Smooth muscle cell (in vitro differentiated cells): ENCODE measurements around the gene NR2F1-AS1. TPM values are rescaled to one million over a fixed set of nuclear protein-coding genes. Genes with fewer than 3 reads are reported as not detected.
A peak's percentile ranks its signal among the peaks of the same experiment; 100 is the strongest.

Experiments
- DNase-seq: peaks from one replicate; lab custom pipeline; 2025; ENCODE audit not compliant: unreplicated experiment; lab: John Stamatoyannopoulos, UW
- H2AFZ ChIP-seq: fragments of 200-600 bp; sonication (generic); 2 replicates; pipeline ENCODE4 v1.6.0; 2016; ENCODE audit warnings: antibody characterized with exemption, low read depth, mild to moderate bottlenecking
- H3F3A ChIP-seq: fragments of 200-600 bp; sonication (generic); 2 replicates; pipeline ENCODE4 v1.6.0; 2017; ENCODE audit warnings: antibody characterized with exemption, low read depth
- H3K27ac ChIP-seq: fragments of 200-600 bp; sonication (generic); 2 replicates; pipeline ENCODE4 v1.5.1; 2016; ENCODE audit warnings: low read depth, mild to moderate bottlenecking
- H3K27me3 ChIP-seq: fragments of 200-600 bp; sonication (generic); 2 replicates; pipeline ENCODE4 v1.6.1; 2016; ENCODE audit warnings: low read depth, mild to moderate bottlenecking
- H3K36me3 ChIP-seq: fragments of 200-600 bp; sonication (generic); 2 replicates; pipeline ENCODE4 v1.5.1; 2016; ENCODE audit warnings: low read depth
- H3K4me1 ChIP-seq: fragments of 200-600 bp; sonication (generic); 2 replicates; pipeline ENCODE4 v1.5.1; 2016; ENCODE audit warnings: low read depth
- H3K4me2 ChIP-seq: fragments of 200-600 bp; sonication (generic); 2 replicates; pipeline ENCODE4 v1.6.0; 2016; ENCODE audit warnings: mild to moderate bottlenecking
- H3K4me3 ChIP-seq: fragments of 200-600 bp; sonication (generic); 2 replicates; pipeline ENCODE4 v1.5.1; 2016; ENCODE audit warnings: mild to moderate bottlenecking
- H3K79me2 ChIP-seq: fragments of 200-600 bp; sonication (generic); 2 replicates; pipeline ENCODE4 v1.6.0; 2016; ENCODE audit warnings: low read depth, mild to moderate bottlenecking
- H3K9ac ChIP-seq: fragments of 200-600 bp; sonication (generic); 2 replicates; pipeline ENCODE4 v1.6.0; 2016; ENCODE audit warnings: low read depth
- H3K9me3 ChIP-seq: fragments of 200-600 bp; sonication (generic); replicated peaks from 2 replicates; pipeline ENCODE4 v1.5.1; 2016; ENCODE audit warnings: low read depth
- H4K20me1 ChIP-seq: fragments of 200-600 bp; sonication (generic); 2 replicates; pipeline ENCODE4 v1.6.0; 2016; ENCODE audit warnings: low read depth
- WGBS: methylation state at CpG from one replicate; pipeline ENCODE4 v1.1.7; 2016; ENCODE audit warnings: low lambda C conversion rate; 5-methylcytosine and 5-hydroxymethylcytosine counted together
- polyA plus RNA-seq: library from polyadenylated mRNA; unstranded; fragments of >200 nt; fragmentation: Nextera tagmentation; extraction: Ambion mirVana; gene quantifications from 2 replicates; pipeline ENCODE4 v1.2.1, GENCODE V29; 2016
- total RNA-seq: library from RNA; depleted of rRNA; stranded (reverse); fragments of >200 nt; gene quantifications from 2 replicates; pipeline ENCODE4 v1.2.3, GENCODE V29; 2014
- TF ChIP-seq, protein P1 (sequence below): fragments of 200-600 bp; sonication (generic); IDR thresholded peaks from 2 replicates; pipeline ENCODE4 v1.5.1; 2017; ENCODE audit warnings: borderline replicate concordance, mild to moderate bottlenecking, antibody characterized with exemption; ENCODE audit not compliant: insufficient read depth, poor library complexity, severe bottlenecking

Gene NR2F1-AS1
- total and polyA plus RNA-seq, 2 experiments from 2014 or later = 18.7 to 26.1 TPM

DNA sequence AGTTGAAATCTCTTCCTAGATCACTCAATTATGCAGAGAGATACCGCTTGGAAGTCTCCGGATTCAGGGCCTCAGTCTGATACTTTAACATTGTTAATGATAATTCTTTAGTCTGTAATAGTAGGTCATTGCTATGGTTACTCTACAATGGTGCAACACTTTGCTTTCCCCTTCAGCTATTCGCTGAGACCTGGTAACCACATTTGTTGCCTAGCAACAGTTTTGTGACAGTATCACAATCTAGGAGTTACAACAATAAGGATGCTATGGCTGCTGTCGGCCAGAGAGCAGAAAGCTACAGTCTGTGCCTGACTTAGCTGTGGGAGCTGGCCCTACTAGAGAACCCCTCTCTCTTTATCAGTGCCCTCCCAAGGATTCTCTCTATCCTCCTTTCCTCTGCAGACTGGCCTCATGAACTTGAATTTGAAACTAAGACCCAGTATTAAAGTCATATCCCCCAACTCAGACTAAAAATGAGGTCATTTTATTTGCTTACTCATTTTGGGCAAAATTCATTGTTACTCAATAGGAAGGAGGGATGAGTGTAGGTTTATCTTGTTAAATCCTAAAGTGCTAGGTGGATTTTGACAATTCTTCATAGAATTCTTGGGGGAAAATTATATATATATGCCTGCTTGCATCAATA, 41.3 kb upstream of the NR2F1-AS1 start:
- H2AFZ ChIP-seq = no peak overlapping the region
- WGBS = 48% methylated on average over 4 of the region's 4 CpGs
- H3F3A ChIP-seq = no peaks in the 10 kb centered on the region
- H3K27ac ChIP-seq = no peak overlapping the region
- H3K4me2 ChIP-seq = peak overlapping the region; percentile 95
- no peaks in the 10 kb centered on the region for H3K36me3 ChIP-seq
- TF ChIP-seq, protein P1, sequence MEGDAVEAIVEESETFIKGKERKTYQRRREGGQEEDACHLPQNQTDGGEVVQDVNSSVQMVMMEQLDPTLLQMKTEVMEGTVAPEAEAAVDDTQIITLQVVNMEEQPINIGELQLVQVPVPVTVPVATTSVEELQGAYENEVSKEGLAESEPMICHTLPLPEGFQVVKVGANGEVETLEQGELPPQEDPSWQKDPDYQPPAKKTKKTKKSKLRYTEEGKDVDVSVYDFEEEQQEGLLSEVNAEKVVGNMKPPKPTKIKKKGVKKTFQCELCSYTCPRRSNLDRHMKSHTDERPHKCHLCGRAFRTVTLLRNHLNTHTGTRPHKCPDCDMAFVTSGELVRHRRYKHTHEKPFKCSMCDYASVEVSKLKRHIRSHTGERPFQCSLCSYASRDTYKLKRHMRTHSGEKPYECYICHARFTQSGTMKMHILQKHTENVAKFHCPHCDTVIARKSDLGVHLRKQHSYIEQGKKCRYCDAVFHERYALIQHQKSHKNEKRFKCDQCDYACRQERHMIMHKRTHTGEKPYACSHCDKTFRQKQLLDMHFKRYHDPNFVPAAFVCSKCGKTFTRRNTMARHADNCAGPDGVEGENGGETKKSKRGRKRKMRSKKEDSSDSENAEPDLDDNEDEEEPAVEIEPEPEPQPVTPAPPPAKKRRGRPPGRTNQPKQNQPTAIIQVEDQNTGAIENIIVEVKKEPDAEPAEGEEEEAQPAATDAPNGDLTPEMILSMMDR = no peak
- no peaks in the 10 kb centered on the region for H4K20me1 ChIP-seq
- no peaks in the 10 kb centered on the region for H3K9me3 ChIP-seq
- H3K9ac ChIP-seq = no peak overlapping the region
- H3K79me2 ChIP-seq = no peaks in the 10 kb centered on the region
- peaks cover 67% of the 10 kb centered on the region for H3K27me3 ChIP-seq
- DNase-seq = no peak
- peaks cover 4% of the 10 kb centered on the region for H3K4me1 ChIP-seq
- peak overlapping the region; percentile 71 for H3K4me3 ChIP-seq

DNA sequence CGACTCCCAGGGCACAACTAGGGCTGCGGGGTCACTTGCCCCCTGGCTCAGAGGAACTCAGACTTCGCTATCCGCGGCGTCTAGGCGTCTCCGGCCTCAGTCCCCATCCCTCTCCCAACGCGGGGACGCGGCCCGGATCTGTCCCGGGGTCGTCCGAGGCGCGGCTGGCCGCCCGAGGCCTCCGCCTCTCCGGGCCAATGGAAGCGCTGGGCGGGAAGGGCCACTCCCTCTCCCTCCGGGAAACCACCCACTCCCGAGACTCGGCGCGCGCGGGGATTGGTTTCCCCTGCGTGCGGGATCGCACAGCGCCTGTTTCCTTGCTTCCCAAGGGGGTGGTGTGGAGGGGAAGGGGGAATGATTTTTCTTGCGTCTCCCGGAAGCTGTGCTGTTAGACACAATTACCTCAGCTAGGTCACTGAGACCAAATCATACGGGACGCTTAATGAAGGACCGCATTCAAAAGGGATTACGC, 40.3 kb upstream of the NR2F1-AS1 start:
- no peak overlapping the region for H3K27ac ChIP-seq
- DNase-seq = peak; percentile 72
- peak overlapping the region; percentile 71 for H3K4me3 ChIP-seq
- H3K4me2 ChIP-seq = peak overlapping the region; percentile 95
- no peaks in the 10 kb centered on the region for H3K79me2 ChIP-seq
- no peak overlapping the region for H3K9ac ChIP-seq
- H3F3A ChIP-seq = no peaks in the 10 kb centered on the region
- H2AFZ ChIP-seq = peak overlapping the region; percentile 70
- peaks cover 4% of the 10 kb centered on the region for H3K4me1 ChIP-seq
- peaks cover 76% of the 10 kb centered on the region for H3K27me3 ChIP-seq
- H3K9me3 ChIP-seq = no peaks in the 10 kb centered on the region
- 1% methylated on average over 38 of the region's 41 CpGs for WGBS
- no peaks in the 10 kb centered on the region for H4K20me1 ChIP-seq
- no peaks in the 10 kb centered on the region for H3K36me3 ChIP-seq
- TF ChIP-seq, protein P1 = no peak

DNA sequence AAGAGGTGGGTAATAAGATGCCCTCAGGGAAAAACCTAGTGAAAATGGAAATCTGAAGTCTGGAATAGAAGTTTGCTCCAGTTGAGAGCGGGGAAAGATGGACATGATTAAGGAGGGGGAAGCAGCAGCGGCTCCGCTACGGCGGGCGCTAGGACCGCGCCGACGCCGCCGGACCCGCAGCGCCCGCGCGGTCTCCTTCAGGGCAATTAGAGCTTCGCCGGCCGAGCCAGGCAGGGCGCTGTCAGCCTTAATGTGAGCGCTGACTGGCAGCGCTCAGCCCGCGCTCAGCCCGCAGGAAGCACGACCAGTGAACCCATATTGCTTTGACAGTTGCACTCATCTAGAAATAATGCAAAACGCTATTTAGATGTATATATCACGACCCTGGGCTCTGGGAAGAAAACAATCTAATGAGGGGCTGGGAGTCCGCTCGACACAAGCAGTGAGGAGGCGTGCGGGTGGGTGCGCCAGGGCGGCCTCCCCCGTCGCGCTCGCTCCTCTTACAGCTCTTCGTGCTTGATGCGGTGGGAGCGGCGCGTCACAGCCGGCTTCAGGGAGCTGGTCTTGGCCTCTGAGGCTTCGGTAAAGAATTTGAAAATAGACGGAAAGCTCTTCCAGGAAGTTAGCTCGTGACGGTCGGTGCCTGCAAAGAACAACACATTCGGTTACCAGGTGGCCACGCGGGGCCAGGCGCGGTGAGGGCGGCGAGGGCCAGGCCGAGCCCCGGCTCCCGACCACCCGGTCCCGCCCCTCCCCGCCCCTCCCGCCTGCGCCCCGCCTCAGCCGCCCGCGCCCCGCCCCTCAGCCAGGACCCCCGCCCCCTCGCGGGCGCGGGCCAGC, 39.7 kb upstream of the NR2F1-AS1 start:
- Histone ChIP-seq H3K27ac (no peak overlapping the region), H3K9ac (peak overlapping the region; percentile 16), H3K9me3 (no peaks in the 10 kb centered on the region), H4K20me1 (no peaks in the 10 kb centered on the region), H3K4me2 (peak overlapping the region; percentile 95), H2AFZ (peak overlapping the region; percentile 70), H3K36me3 (no peaks in the 10 kb centered on the region), H3K4me1 (peaks cover 4% of the 10 kb centered on the region), H3K4me3 (peak overlapping the region; percentile 71), H3K79me2 (no peaks in the 10 kb centered on the region), H3K27me3 (peaks cover 76% of the 10 kb centered on the region), H3F3A (no peaks in the 10 kb centered on the region)
- whole genome bisulfite sequencing = under 1% methylated on average over 55 of the region's 75 CpGs
- DNase-seq = no peak
- TF ChIP-seq, protein P1 = no peak
